Keratinocyte (primary cell): ENCODE results near the gene LYPD6B.

Source experiments
- EZH2 ChIP-seq: IDR thresholded peaks from one replicate; pipeline ENCODE4 v1.6.1; 2012; ENCODE audit warnings: inconsistent platforms, mild to moderate bottlenecking, low read length, moderate library complexity
- TF ChIP-seq, protein P1 (sequence below), 3 experiments: IDR thresholded peaks in 1 of 3; conservative IDR thresholded peaks in 1 of 3; optimal IDR thresholded peaks in 1 of 3; 2 replicates in 2 of 3; 3 replicates in 1 of 3; pipeline versions ENCODE3 to v1.5.1; 2011; ENCODE audit warnings: low read length in 3 of 3, mild to moderate bottlenecking in 3 of 3, moderate library complexity in 2 of 3, control low read depth in 1 of 3, inconsistent platforms in 1 of 3; ENCODE audit not compliant: insufficient read depth in 2 of 3; ENCODE audit errors: extremely low read depth in 1 of 3

DNA sequence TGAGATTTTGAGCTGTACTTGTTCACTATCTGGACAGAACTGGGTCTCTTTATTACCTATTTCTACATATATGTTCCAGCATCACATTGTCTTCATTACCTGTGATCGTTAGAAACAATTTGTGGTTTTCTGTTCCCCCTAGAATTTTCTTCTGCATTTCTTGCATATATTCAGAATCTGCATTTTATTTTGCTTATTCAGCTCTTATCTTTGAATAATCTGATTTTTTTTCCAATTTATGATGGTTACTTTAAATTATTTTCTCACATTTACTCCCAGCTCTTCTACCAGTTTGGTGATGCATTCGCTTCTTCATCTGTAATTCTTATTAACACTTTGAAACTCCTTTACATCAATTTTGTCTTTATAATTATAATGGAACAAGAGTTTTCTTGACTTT, 55.1 kb downstream of the LYPD6B start:
- TF ChIP-seq EZH2 = no peak
- TF ChIP-seq, protein P1, sequence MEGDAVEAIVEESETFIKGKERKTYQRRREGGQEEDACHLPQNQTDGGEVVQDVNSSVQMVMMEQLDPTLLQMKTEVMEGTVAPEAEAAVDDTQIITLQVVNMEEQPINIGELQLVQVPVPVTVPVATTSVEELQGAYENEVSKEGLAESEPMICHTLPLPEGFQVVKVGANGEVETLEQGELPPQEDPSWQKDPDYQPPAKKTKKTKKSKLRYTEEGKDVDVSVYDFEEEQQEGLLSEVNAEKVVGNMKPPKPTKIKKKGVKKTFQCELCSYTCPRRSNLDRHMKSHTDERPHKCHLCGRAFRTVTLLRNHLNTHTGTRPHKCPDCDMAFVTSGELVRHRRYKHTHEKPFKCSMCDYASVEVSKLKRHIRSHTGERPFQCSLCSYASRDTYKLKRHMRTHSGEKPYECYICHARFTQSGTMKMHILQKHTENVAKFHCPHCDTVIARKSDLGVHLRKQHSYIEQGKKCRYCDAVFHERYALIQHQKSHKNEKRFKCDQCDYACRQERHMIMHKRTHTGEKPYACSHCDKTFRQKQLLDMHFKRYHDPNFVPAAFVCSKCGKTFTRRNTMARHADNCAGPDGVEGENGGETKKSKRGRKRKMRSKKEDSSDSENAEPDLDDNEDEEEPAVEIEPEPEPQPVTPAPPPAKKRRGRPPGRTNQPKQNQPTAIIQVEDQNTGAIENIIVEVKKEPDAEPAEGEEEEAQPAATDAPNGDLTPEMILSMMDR (optimal IDR thresholded peaks at IDR 0.05 in 1 of 3, IDR thresholded peaks at IDR 0.05 in 1 of 3, conservative IDR thresholded peaks at IDR 0.05 in 1 of 3; ENCODE audit: extremely low read depth in 1 of 3, insufficient read depth in 2 of 3, low read length in 3 of 3) = no peak
